Caco-2 (cell line): ENCODE data around the gene PRKCSH. TPM values are rescaled to one million over a fixed set of nuclear protein-coding genes. Genes with fewer than 3 reads are reported as not detected.

ENCODE experiments used
- BruUV-seq: library from RNA; stranded (reverse); fragments of 400-500 nt; replicated peaks from 2 replicates; lab custom pipeline; 2021; lab: Mats Ljungman, UMichigan
- CTCF ChIA-PET: fragments of 300-600 bp; sonication (Branson Sonifier 250); formaldehyde crosslinking; loops from one replicate; lab custom pipeline; 2022; ENCODE audit warnings: antibody characterized with exemption; lab: Charles Lee
- POLR2A ChIA-PET: fragments of 300-600 bp; sonication (Branson Sonifier 250); formaldehyde crosslinking; loops from one replicate; lab custom pipeline; 2022; ENCODE audit warnings: antibody characterized with exemption; lab: Charles Lee
- DNase-seq, 2 experiments: peaks; one replicate each; pipeline versions ENCODE4 v3.0.0 to v3.0.0-alpha.2; 2020 to 2022
- H3K27me3 ChIP-seq: replicated peaks from 2 replicates; pipeline ENCODE4 v1.6.0; 2011; ENCODE audit warnings: low read length; ENCODE audit not compliant: control insufficient read depth, insufficient read depth
- H3K36me3 ChIP-seq: 2 replicates; pipeline ENCODE4 v1.5.1; 2011; ENCODE audit warnings: low read length; ENCODE audit not compliant: control insufficient read depth, insufficient read depth
- H3K4me1 ChIP-seq: fragments of 250-450 bp; sonication (Bioruptor Pico); 2 replicates; pipeline ENCODE4 v1.5.1; 2020; ENCODE audit warnings: mild to moderate bottlenecking
- H3K4me3 ChIP-seq: 2 replicates; pipeline ENCODE4 v1.5.1; 2011; ENCODE audit warnings: low read depth, mild to moderate bottlenecking, control low read depth, low read length
- H3K9me3 ChIP-seq: fragments of 250-450 bp; sonication (Bioruptor Pico); 2 replicates; pipeline ENCODE4 v1.5.1; 2020; ENCODE audit warnings: mild to moderate bottlenecking, moderate library complexity
- H3K27ac Mint-ChIP-seq: one replicate; pipeline ENCODE4 v1.8.0; 2022; ENCODE audit warnings: mixed read lengths; ENCODE audit not compliant: unreplicated experiment
- H3K27me3 Mint-ChIP-seq: one replicate; pipeline ENCODE4 v1.8.0; 2022; ENCODE audit warnings: mixed read lengths; ENCODE audit not compliant: insufficient read depth, unreplicated experiment
- H3K36me3 Mint-ChIP-seq: one replicate; pipeline ENCODE4 v1.8.0; 2022; ENCODE audit warnings: mild to moderate bottlenecking, mixed read lengths; ENCODE audit not compliant: insufficient read depth, unreplicated experiment
- H3K4me1 Mint-ChIP-seq: one replicate; pipeline ENCODE4 v1.8.0; 2022; ENCODE audit warnings: low read depth, mixed read lengths; ENCODE audit not compliant: unreplicated experiment
- H3K4me3 Mint-ChIP-seq: one replicate; pipeline ENCODE4 v1.8.0; 2022; ENCODE audit warnings: mild to moderate bottlenecking, moderate library complexity, mixed read lengths; ENCODE audit not compliant: unreplicated experiment
- H3K9me3 Mint-ChIP-seq: one replicate; pipeline ENCODE4 v1.8.0; 2022; ENCODE audit warnings: mixed read lengths; ENCODE audit not compliant: unreplicated experiment
- CTCF ChIP-seq, 2 experiments: fragments of 200-600 bp in 1 of 2; IDR thresholded peaks; 1 replicate in 1 of 2; 2 replicates in 1 of 2; pipeline versions ENCODE4 v1.5.1 to v1.8.0; 2011 to 2022; ENCODE audit warnings: antibody characterized with exemption in 1 of 2, control low read depth in 1 of 2, inconsistent platforms in 1 of 2, low read depth in 1 of 2, low read length in 1 of 2, mild to moderate bottlenecking in 1 of 2, moderate library complexity in 1 of 2; ENCODE audit not compliant: insufficient read depth in 1 of 2, severe bottlenecking in 1 of 2, unreplicated experiment in 1 of 2
- intact Hi-C: fragments of 100-400 bp; cut with micrococcal nuclease; formaldehyde crosslinking; loops from one replicate; pipeline ENCODE4 v1.10.0; 2022; ENCODE audit not compliant: unreplicated experiment
- total RNA-seq: library from RNA; stranded (reverse); gene quantifications from 2 replicates; pipeline ENCODE4 v1.2.3, GENCODE V29; 2022

PRKCSH gene
- total RNA-seq, 1 experiment from 2014 or later, result 456 TPM

DNA sequence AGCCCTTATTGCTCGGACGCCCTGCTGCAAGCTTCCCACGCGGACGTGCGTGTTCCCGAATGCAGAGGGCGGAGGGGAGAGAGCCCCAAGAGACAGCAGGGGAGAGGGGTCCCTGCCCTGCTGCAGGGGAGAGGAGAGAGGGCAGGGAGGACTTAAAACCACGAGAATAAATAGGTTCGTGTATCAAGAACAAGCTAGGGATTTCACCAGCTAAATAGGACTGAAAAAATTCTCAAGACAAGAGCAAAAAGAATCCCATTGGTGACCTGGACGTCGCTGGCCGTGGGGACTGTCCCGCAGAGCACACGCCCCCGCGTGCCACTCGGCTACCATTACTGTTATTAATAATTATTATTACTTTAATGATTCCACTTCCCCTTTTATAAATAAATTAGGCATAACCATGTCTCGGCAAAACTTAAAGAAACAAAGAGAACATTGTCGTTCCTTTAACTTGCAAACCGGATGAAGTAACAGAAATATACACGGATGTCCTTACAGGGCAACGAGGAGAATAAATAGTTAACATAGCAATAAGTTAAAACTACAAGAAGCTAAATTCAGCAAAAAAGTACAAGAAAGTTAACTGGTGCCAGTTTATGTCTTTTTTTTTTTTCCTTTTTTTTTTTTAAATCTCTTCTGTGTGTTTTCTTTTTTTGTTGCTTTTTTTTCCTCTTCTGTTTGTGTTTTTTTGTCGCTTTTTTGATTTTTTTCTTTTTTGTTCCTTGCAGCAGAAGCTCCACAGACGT, 16.6 kb downstream of the PRKCSH start:
- no TSS peak for BruUV-seq
- no peak for DNase-seq
- TF ChIP-seq CTCF (IDR thresholded peaks at IDR 0.05; ENCODE audit: insufficient read depth in 1 of 2, low read depth in 1 of 2, low read length in 1 of 2, severe bottlenecking in 1 of 2, unreplicated experiment in 1 of 2), result no peak
- Mint-ChIP-seq H3K36me3 (peaks cover 32% of the 10 kb centered on the region), H3K27ac (no peak overlapping the region), H3K4me3 (no peak overlapping the region), H3K9me3 (no peaks in the 10 kb centered on the region), H3K27me3 (no peaks in the 10 kb centered on the region), H3K4me1 (no peaks in the 10 kb centered on the region)
- Histone ChIP-seq H3K36me3 (peaks cover 2% of the 10 kb centered on the region), H3K4me3 (no peak overlapping the region), H3K4me1 (no peaks in the 10 kb centered on the region), H3K27me3 (no peaks in the 10 kb centered on the region), H3K9me3 (no peaks in the 10 kb centered on the region)
- intact Hi-C loops, result no loop called here
- ChIA-PET POLR2A (no interaction called here), CTCF (interaction anchor here (0.8 to 0.9 kb wide), 2 partner anchors 71 to 158 kb away, joined by 4 read pairs; no protein-coding TSS in a partner anchor)

DNA sequence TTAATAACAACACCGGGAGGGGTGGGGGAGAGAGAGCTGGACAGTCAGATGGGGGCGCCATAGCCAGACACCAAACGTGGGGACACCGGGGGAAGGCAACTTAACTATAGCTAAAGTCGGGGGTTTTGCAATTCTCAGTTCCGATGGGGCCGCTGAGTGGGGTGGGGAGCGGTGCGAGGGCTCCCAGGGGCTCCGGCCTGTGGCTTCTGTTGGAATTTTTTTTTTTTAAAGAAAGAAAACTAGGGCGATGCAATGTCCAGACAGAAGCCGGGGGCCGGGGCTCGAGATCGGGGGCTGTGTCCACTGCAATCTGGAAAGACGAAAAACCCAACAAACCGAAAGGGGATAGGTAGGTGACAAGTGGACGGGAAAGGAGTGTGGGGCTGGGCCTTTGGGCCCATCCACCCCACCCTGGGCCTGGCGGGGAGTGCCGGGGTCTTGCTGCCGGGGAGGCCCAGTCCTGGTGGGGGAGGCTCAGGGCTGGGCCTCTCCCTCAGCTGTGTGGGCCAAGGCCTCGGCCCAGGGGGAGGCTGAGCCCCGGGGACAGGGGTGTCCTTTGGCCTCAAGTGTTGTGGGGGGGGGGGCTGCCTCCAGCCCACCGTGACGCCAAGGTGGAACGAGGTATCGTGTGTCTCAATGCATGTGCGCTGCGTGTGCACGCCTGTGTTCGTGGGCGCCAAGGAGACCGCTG, 17.3 kb downstream of the PRKCSH start:
- CTCF ChIA-PET, result interaction anchor here (0.9 kb wide), 1 partner anchor 159 kb away, joined by 4 read pairs; no protein-coding TSS in a partner anchor
- H3K9me3 ChIP-seq, result no peaks in the 10 kb centered on the region

More for the DNA sequence above, 17.3 kb downstream of the PRKCSH start:
- Mint-ChIP-seq H3K27me3 (no peaks in the 10 kb centered on the region), H3K27ac (no peak overlapping the region), H3K9me3 (no peaks in the 10 kb centered on the region), H3K36me3 (peaks cover 30% of the 10 kb centered on the region), H3K4me1 (no peaks in the 10 kb centered on the region), H3K4me3 (no peak overlapping the region)
- no peak for TF ChIP-seq CTCF (IDR thresholded peaks at IDR 0.05; ENCODE audit: insufficient read depth in 1 of 2, low read depth in 1 of 2, low read length in 1 of 2, severe bottlenecking in 1 of 2, unreplicated experiment in 1 of 2)
- no peak overlapping the region for H3K4me3 ChIP-seq
- H3K4me1 ChIP-seq, result no peaks in the 10 kb centered on the region
- no peaks in the 10 kb centered on the region for H3K27me3 ChIP-seq
- no TSS peak for BruUV-seq
- DNase-seq, result no peak
- intact Hi-C loops, result no loop called here
- POLR2A ChIA-PET, result no interaction called here
- peaks cover 2% of the 10 kb centered on the region for H3K36me3 ChIP-seq
